Fibroblast of lung (primary cell): ENCODE measurements around the gene AKAP7.

ENCODE experiments used
- CTCF ChIP-seq, 2 donors: IDR thresholded peaks in 1 of 2; conservative IDR thresholded peaks in 1 of 2; 1 replicate in 1 of 2; 2 replicates in 1 of 2; pipeline ENCODE4 v1.5.1; 2011 to 2012; ENCODE audit warnings: low read length in 2 of 2, control low read depth in 1 of 2, inconsistent platforms in 1 of 2, low read depth in 1 of 2, mild to moderate bottlenecking in 1 of 2
- EZH2 ChIP-seq: IDR thresholded peaks from 2 replicates; pipeline ENCODE4 v1.5.1; 2012; ENCODE audit warnings: low read length, control low read depth, mild to moderate bottlenecking; ENCODE audit errors: missing control alignments

- no peak for TF ChIP-seq CTCF (conservative IDR thresholded peaks at IDR 0.05 in 1 of 2, IDR thresholded peaks at IDR 0.05 in 1 of 2; ENCODE audit: low read depth in 1 of 2, low read length in 2 of 2)
- TF ChIP-seq EZH2 = no peak
Measured at GRCh38 chr6:131316654-131317053, 181.4 kb downstream of the AKAP7 start.
